NCI-H1694 treated with DMSO at 0.1 percent for 48 hours (cell line): Measurements from ENCODE around the gene TMEM54.

ENCODE experiments used
- DNase-seq: peaks from one replicate; lab custom pipeline; 2025; lab: John Stamatoyannopoulos, UW

TMEM54 gene

DNA sequence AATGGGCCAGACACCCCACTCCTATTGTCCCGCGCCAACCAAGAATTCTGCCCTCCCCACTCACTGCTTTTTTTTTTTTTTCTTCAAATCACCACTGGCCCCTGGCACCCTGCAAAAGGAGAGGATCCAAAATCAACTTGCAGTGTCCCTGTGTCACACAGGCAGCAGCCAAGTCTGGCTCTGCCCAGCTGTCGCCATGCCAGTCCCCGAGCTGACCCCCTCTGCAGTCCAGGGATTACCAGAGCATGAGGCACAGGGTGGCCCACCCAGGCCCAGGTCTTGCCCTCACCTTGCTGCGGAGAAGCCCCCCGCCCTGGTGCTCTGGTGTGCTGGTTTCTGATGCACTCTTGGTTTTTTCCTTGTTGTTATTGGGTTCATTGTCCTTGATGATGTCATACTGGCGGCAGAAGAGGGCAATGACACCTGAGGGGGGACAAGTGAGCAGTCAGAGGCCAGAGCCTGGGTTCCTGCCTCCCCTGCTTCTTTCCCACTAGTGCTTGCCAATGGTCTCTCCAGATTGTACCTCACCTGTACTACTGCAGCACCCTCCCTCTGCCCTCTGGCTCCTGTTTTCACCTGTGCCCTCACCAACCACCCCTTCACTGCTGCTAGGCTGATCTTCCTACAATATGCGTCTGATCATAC lies 36.7 kb downstream of the TMEM54 start:
- no peak for DNase-seq

GRCh38 chr1:32863881-32864245 lies 37.3 kb downstream of the TMEM54 start:
- DNase-seq: no peak

- no peak for DNase-seq
These were observed 37.8 kb downstream of the TMEM54 start for GRCh38 chr1:32863218-32863880.

- no peak for DNase-seq
These were observed 39.1 kb downstream of the TMEM54 start for GRCh38 chr1:32861904-32862695.

DNA sequence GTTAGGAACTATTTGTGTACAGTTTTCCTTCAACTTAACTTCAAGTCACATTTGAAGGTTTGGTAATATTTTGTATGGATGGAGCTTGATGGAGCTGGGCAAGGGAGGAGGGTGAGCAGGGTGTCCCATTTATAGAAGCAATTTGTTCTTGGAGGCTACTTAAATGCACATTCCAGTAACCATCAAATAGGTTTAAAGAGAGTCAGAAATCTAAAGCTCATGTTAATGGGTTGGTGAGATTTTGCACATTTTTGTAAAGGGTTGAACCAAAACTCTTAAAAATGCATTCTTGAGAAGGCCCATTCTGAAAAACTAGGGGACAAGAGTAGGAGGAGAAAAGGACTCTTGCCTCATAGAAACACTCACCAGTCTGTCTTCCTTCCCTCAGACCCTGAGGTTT lies 40.6 kb downstream of the TMEM54 start:
- DNase-seq: no peak

DNA sequence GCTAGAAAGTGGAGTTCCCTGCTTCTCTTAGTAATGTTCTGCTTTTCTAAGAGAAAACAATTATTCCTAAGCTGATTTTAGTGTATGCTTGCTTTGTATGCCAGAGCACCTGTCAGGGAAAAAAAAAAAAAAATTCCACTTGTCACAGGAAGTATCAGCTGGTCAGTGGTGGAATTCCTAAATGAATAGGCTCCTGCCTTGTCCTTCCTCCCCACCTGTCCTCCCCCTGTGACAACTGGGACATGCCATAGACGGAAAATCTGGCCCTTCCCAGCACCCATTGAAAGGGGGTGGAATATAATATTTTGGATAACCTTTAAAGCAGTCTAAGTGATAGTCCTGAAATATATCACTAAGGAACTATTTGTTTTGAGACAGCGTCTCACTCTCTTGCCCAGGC lies 41.3 kb downstream of the TMEM54 start:
- DNase-seq: no peak

DNA sequence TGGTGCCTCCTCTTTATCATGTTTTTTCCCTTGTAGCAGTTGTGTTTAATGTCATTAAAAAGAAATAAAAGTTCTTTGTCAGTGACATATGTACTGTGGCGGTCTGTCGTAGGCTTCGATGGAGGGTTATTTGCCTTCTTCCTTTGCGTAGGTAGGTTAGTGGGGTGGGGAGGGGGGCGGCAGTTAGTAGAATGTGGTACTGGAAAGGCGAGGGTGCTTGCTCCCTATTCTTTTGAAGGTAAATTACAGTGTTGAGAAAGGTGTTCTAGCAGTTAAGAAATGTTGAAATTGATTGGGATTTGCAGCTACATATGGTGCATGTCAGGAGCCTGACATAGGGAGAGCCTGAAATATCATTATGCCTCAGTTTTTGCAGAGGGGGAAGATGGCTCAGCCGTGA lies 42.4 kb downstream of the TMEM54 start:
- DNase-seq: no peak

GRCh38 chr1:32858136-32858535 lies 43.1 kb downstream of the TMEM54 start:
- DNase-seq: no peak

DNA sequence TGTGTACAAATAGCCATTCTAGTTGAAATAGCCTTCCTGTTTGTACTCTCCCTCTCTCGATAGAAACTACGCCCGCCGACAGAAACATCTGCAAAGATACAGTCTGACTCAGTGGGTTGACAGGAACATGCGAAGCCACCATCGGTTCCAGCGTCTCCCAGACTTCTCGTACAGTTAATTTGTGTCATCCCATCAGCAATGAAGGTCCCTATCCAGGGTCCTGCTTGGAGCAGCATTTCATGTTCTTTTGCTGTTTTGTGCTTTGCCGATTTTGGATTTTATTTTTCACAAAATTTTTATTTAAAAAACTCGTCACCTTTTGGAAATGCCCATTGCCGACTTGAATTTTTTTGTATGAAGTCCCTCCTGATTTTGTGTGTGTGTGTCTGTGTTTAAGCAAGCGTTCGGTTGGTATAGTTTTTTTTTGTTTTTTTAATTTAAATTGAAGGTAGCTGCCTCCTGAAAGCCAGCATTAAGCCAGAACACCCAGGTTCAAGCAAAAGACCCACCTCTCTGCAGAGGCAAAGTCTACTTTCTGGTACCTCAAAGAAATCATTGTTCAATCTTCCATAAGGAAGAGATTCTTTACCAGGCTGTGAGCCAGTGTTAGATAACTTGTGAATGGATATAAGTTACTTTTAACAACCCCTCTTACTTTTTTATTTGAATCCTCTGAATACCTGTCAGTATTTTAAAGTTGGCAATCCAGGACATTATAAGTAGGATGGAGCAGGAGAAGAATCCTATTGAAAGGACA lies 45.1 kb downstream of the TMEM54 start:
- no peak for DNase-seq

DNA sequence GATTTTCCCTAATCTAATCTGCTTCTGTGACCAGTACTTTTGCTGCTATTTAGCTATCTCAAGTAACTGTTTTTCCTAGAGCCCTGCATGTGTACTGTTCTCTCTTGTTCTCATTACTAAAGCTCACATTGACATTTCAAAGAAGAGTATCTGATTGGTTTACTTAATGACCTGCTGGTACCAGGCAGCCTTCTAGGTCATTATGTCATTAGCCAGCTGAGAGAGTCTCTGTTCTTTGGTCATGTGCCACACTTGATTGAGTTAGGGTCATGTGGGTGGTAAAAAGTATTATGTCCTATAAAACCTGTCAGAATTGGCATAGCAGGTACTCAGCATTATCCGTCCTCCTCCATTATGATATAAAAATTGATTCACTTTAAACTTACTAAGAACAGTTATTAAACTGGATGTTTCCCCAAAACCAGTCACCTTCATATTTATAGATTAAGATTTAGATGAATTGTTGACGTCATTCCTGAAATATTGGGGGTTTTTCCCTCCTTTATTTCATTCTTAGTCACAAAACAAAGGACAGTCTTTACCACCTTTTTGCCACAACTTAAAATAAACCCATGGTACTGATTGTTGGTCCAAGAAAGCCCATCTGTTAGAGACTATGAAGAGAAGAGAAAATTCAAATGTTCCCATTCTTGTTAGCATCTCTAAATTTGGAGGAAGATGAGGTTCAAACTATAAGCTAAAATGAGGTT lies 52.7 kb downstream of the TMEM54 start:
- no peak for DNase-seq
